GDM1 (cell line): ENCODE measurements around the gene TSPAN18.

Experiments used
- DNase-seq: peaks from one replicate; lab custom pipeline; 2025; lab: John Stamatoyannopoulos, UW

Gene TSPAN18

DNA sequence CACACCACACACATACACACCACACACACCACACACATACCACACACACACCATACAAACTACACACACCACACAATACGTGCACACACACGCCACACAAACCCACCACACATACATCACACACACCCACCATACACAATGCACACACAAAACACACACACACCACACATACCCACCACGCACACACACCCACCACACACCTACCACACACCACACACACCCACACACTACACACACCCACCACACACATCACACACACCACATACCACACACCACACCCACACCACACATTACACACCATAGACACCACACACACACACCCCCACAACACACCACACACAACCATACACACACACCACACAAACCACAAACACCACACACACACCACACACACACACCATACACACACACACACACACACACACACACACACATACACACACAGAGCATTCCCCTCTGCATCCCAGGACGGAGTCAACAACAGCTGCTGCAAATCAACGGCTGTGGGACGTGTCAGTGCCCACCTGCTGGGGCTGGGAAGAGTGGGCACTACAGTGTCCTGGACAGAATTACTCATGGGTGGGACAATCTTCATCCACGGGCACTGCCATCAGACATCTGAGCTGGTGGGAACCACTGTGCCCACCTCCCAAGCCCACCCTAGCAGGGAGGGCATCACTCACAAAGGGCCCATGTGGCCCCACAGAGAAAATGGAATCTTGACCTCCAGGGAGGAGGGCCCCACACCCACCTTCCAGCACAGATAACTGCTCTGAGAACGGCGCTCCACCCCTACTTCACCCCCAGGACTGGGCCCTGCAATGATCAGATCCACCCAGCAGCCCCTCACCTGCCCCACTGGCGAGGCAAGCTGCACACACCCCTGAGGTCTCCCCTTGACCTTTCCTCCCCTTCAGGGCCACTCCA, 215.5 kb downstream of the TSPAN18 start:
- DNase-seq = no peak

DNA sequence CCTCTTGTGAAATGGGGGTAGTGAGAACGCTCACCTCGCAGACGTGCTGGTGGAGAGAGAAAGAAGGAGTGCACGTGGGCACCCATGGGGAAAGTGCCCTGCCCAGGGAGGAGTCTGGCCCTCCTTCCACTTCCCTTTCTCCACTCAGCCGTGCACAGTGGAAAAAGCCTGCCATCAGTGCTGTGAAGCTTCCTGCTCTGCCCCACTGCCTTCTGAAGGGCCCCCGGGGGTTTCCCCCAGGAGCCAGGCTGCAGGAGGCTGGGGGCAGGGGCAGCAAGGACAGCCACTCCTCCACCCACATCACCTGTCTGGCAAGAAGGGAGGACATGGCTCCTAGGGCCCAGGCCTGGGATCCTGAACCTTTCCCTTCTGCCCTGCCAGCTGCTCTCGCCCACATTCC, 216.4 kb downstream of the TSPAN18 start:
- DNase-seq = peak; percentile 70

DNA sequence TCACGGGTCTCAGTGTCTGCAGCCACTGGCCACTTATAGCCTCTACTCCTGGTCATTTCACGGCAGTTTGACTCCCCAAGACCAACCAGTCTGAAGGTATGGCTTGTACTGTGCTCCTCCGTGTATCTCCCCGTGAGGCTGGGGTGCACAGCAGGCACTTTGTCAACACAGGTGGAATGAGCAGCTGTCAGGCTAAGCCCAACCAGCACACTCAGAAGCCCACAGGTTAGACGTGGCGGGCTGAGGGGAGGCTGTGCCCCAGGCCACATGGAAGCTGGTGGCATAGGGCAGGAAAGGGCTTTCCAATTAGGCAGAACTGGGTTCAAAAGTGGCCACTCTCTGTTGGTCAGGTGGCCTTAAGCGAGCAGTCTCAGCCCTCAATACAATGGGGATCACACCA, 216.9 kb downstream of the TSPAN18 start:
- DNase-seq = no peak

DNA sequence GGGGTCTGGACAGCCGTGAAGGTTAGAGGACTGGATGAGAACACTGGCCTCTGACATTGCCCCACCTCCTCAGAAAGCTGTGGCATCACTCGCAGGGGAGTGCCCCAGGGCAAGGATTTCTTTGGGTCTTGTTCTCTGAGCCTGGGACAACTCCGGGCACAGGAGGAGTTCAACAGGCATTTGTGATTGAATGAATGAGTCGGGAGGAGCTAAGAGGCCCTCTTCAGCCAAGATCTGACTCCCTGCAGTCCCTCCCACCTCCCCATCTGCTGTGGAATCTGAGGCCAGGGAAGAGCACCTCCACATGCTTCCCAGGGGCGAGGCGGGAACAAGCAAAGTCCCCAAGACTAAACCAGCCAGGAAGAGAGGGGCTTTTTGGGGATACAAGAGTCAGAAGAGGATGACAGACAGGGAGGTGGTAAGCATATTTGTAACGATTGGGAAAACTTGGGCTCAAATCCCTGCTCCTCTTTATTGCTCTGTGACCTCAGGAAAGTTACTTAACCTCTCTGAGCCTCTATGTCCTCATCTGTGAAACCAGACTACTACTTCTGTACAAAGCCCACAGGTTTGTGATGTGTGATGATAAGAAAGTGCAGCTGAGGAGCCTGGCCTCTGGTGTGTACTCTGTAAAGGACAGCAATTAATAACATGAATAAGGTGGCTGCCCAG, 217.6 kb downstream of the TSPAN18 start:
- no peak for DNase-seq

DNA sequence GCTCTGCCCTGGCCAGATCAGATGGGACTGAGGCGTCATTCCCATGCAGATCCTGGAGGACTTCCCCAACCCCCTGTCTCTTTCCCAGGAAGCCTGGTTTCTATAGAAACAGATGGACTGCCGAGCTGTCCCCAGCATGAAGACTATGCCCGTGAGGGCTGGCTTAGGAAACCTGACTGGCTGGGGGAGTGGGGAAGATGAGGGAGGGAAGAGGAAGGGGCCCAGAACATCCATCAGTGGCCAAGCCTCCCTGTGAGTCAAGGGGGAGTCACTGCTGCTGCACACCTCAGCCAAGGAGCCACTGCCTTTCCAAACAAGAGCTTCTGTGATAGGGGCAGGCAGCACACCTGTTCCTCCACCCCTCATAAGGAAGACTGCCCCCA, 218.1 kb downstream of the TSPAN18 start:
- no peak for DNase-seq

DNA sequence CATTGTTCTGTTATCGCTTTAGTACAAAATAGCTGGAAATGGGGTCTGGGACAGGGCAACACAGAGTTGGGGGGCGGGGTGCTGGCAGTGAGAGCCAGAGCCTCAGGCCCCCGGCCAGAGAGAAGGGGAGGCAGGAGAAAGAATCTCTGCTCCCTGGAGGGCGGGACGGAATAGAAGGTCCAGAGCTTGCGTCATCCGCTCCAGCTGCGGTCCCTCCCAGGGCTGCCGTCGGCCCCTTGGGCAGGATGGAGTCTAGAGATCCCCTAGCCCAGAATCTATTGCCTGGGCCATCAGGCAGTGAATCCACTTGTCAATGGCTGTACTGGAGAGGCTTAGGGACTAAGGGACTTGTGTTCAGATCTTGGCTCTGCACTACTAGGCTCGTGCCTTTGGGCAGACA, 218.9 kb downstream of the TSPAN18 start:
- DNase-seq = no peak

DNA sequence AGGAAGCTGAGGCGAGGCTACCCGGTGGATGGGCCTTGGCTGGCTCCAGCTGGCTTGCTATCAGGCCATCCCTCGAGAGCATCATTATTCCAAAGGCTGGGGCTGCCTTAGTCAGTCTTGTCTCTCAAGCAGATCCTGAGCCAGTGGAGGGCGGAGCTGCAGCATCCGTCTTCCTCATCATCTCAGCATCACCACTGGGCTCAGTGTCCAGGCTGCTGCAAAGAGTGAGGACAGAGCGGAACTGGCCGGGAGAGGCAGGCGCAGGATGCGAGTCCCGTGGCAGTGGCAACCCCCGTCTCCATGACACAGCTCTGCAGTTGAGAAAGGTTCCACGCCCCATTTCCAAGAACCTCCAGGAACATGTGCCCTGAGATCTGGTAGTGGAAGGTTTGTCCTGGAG, 219.5 kb downstream of the TSPAN18 start:
- DNase-seq = no peak

DNA sequence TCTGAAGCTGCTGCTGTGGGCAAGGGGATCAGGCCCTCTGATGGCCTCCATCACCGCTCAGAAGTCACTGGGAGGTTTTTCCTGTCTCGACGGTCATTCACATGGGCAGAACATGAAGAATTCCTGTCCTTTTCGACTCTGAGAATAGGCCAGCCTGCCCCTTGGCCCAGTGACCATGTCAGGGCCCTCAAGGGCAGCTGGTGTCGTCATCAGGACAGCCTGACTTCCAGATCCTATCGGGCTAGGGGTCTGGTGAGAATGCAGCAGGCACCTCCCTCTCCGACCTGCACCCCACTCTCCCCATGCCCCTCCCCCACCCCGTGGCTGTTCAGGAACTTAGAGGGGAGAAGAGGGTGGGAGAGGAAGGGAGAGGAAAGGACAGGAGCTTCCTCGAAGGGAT, 220.4 kb downstream of the TSPAN18 start:
- DNase-seq = no peak

DNA sequence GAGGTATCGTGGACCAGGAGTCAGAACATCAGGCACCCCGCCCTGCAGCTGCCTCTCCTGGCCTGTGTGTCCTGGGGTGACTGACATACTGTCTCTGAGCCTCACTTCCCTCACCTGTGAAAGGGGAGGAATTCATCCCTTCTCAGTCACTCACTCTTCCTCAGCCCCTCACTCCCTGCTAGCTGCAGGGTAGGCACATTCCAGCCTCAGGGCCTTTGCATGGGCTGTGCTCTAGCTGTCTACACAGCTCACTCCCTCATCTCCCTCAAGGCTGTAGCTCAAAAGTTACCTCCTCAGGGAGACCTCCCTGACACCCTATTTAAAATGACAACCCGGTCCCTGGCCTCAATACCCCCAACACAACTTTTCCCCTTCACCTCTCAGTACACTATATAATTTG, 221.4 kb downstream of the TSPAN18 start:
- no peak for DNase-seq

DNA sequence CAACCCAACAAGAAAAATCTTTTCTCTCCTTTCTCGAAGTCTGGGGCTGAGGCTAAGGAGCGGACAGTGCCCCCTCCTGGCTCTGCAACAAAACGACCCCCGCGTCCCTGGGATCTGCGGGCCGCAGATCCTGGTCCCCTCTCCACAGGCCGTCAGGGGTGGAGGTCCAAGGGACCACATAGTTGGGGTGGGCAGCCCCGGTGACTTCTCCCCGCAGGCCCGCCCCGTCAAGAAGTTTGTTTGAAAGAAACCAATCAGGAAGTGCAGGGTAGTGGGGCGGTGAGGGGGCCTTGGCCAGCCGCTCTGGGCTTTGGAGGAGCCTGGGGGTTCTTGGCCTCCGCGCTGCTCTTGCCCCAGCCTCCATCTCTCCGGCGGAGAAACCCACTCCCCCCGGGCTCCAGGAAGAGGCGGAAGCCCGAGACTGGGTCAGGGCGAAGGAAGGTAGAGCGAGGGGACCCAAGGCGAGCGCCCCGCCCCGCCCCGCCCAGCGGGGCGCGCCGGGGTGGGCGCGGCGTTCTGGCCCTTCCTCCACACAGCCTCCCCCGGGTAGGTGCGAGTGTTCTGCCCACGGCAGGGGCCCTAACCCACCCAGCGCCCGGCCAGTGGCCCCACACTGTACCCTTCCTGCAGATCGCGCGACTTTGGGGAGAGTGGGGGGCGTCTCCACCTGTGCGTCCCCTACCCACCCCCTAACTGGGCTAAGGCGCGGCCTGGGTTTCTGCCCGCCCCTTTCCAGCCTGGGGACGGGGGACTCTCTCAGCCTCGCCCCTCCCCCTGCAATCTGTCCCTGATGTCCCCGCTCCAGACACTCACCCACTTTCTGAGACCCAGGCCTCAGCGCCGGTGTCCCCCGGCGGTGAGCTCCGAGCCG, 222.6 kb downstream of the TSPAN18 start:
- DNase-seq = peak; percentile 21

DNA sequence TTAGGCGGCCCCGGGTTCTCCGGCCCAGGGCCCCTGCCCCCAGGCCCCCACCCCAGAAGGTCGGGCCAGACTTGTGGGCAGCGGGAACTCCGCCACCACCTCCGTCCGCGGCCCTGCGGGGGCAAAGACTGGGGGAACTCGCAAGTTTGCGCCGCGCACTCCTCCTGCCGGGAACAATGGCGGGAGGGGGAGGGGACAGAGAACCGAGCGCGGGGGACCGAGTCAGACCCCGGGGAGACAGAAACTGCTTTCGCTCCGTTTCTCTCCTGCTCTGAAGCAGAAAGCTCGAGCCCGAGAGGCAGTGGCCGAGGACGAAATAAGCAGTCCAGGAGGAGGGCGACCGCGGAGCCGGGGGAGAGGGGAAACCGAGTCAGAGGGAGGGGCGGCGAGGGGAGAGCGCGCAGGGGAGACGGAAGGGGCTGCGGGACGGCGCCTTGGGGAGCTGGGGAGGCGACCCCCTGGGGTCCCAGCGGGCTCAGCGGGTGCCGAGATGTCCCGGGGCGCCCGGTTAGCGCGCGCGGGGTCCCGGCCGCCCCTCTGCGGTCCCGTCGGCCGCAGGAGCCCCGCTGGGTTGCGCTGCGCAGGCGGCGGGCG, 223.4 kb downstream of the TSPAN18 start:
- DNase-seq = no peak

DNA sequence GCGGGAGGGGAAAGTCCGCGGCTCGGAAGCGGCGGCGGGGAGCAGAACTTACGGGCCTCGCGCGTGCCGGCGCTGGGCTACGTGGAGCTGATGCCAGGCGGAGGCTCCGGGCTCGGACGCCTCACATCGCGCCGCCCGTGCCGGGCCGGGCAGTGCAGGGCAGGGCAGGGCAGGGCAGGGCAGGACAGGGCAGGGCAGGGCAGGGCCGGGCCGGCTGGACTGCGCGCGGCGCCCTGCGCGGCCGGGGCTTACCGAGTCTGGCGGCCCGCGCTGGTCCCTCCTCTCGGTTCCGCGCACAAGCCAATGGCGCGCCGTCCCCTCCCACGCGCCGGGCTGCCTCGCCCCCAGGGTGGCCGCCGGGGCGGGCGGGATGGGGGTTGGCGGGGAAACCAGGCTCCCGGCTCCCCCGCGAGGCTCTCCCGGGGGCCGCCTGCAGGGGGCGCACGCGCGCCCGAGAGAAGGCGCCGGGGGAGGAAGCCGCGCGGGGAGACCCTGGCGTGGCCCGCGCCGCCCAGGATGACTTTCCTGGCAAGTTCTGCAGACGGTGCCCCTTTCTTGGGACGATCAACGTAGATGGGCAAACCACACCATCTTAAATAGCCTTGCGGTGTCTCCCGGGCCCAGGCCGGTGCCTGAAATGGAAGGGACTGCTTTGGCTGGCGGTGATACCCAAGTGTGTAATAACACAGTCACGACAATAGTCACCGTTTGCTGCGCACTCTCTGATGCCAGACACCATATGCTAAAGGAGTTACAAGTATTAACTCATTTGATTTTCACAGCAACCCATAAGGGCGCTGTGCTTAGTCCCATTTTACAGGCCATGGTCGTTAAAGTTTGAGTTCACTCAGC, 224.1 kb downstream of the TSPAN18 start, which contains the start of gene TP53I11:
TSS of gene TP53I11 (minus strand) at position 259 of the 852 bp plus-strand sequence. CDS start 12,548 bp downstream, outside the sequence.
- peak; percentile 83 for DNase-seq

DNA sequence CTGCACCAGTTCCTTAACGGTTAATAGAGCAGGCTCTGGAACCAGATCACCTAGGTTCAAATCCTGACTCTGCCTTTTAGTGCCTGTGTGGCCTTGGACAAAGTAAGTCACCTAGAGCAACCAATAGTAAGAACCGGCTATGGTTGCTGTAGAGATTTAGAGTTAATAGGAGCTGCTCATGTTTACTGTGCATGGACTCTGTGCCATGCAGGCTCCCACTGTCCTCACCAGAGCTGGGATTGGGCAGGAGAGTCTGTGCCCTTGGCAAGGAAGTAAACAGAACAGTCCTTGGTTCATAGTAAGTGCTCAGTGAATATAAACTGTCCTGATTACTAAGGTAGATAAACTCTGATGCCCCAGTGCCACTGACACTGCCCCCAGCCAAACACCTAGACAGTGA, 225.3 kb downstream of the TSPAN18 start:
- no peak for DNase-seq

DNA sequence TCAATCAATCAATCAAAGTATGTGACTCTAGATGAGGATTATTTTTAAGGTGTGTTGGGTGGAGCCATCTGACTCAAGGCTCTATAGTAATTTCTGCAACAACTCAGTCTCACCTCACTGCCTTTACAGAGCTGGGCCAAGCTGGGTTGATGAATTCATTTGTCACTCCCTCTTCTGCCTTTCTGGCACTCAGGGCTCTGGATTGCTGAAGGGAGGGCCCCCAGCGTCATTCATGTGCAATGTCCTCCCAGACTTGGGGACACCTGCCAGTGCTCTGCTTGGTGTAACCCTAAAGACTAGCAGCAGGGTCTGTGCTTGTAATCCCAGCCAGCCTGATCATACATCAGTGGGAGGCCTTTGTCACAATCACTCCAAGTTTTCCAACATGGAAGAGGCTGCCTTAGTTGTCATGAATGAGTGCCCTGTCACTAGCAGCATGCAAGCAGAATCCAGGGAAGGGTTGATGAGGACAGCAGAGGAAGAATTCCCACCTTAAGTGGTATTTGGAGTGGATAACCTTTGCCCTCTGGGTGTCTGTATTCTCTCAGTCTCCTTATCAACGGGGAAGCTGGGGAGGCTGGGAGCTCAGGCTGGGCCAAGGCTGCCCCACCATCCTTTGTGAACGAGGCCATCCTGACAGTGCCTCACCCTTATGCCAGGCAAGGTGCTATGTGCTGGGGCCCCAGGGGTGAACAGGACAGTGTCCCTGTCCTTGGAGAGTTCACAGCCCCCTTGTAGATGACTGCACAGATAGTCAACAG, 225.9 kb downstream of the TSPAN18 start:
- no peak for DNase-seq

DNA sequence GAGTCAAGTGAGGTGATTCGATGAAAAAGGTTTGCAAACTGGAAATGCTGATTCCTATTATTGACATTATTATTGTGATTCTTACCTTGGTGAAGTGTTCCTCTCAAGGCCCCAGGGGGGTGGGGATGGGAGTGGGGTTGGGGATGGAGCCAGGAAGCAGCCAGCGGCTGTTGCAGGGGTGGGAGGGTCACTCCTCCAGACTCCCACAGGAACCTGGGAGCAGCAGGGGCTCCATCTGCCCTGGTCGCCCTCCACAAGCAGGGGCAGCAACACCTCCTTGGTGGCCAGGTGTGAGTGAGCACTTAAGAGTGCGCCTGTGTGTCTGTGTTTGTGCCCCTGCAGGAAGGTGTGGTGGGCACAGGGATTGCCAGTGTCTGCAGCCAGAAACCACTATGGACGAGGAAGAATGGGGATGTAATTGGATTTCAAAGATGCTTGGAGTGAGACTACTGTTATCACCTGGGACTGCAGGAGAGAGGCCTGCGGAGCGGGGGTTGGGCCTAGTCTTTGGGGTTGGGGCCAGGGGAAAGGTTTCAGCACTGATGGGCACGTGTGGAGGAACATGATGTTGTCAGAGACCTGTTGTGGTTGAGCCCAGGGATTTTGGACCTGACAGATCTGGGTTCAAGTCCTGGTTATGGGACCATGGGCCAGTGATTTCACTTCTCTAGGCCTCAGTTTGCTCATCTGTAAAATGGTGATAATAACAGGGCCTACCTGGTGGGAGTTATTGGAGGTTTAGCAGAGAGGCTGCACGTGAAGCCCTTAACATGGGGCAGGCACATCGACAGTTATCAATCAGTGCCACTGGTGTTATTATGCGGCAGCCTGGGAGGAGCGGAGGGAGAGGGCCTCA, 227.5 kb downstream of the TSPAN18 start:
- DNase-seq = no peak

DNA sequence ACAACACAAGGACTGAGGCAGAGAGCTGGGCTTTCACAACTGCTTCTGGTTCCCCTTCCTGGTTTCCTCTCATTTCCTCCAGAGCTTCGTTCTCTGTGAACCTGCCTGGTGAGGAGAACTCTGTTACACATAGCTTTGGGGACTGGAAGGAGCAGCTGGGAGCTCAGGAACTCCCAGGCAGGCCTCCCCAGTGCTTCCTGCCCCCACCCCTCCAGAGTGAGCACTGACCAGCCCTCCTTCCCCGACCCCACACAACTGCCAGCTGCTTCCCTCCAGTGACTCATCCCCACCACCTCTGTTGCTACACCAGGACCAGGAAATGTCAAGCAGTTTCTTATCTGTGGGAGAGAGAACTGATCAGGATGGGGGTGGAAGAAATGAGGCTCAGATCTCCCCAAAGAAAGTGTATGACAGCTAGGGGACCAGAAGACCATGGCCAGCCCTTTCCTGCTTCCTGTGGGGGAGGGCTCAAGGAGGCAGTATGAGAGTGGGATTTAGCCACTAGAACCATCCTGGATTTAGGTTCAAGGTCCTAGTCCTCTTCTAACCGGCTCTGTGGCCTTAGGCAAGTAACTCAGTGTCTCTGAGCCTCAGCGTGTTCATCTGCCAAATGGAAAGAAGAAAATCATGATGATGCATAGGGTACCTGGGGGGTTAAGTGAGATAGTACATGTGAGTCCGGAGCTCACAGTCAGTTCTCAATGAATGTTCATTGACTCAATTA, 228.4 kb downstream of the TSPAN18 start:
- DNase-seq = peak; percentile 85

DNA sequence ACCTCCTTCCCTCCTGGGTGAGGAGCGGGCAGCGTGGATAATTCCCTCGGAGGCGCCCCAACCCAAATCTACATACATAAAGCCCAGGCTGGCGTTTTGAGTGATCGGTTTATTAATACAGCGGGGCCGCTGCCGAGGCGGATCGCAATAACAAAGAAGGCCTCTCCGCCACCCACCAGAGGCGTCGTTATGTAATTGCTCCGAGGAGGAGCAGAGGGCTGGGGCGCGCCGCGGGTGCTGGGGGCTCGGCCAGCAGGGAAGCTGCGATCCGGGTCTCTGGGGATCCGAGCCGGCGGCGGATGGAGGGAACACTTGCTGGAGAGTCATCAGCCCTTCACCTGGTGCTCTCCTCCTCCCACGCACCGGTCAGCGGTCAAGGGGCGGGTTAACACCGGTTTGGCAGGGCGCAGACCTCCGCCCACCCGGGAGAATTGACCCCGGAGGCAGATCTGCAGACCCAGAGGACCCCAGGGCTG, 230.3 kb downstream of the TSPAN18 start:
- no peak for DNase-seq

DNA sequence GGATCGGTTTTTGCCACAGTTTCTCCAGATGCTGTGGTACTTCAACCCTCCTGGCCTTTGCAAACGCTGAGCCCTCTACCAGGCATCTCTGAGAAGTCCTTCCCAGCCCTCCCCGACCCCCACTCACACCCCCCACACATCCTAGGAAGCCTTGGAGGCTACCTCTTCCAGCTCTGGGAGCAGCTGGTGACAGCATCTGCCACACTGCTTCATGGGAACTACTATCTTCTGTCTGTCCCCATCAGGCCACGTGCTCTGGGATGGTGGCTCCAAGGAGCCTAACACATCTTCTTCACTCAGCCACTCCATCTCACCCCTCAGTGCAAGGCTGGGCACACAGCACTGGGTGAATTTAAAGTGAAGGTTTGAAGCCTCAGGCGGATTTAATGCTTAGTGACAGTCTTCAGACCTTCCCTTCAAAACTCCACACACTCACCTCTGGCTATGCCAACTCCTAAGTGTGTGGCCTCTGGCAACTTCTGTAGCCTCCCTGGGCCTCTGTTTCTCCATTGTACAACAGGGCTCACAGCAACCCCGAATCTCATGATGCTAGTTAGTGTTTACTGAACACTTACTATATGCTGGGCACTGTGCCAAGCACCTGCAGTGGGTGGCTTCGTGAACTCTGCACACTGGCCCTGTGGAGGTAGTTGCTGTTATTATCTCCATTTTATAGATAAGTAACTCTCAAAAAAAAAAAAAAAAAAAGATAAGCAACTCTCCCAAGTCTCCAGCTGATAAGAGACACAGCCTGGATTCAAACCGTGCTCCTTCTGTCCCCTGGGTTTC, 231.2 kb downstream of the TSPAN18 start:
- DNase-seq = no peak
